H54 (cell line): ENCODE measurements around the gene IKBIP.

Experiments used
- DNase-seq: peaks from one replicate; pipeline ENCODE4 v3.0.0; 2011; ENCODE audit warnings: low spot score, mixed read lengths; ENCODE audit not compliant: insufficient read length
- FAIRE-seq: peaks from 3 replicates; lab custom pipeline; 2011; peaks lifted over from hg19 to GRCh38; lab: Jason Lieb, UNC
- POLR2A ChIP-seq: IDR thresholded peaks from 2 replicates; pipeline ENCODE4 v1.6.1; 2011; ENCODE audit warnings: low read depth, mild to moderate bottlenecking, low read length

IKBIP gene

GRCh38 chr12:98575013-98575412 is 69.6 kb downstream of the IKBIP start:
- no peak for FAIRE-seq
- no peak for TF ChIP-seq POLR2A
- DNase-seq, result no peak
